VCaP (cell line): Measurements from ENCODE around the gene BCL11B.

ENCODE experiments used
- H3K27ac ChIP-seq: fragments of 450-650 bp; 2 replicates; pipeline ENCODE4 v1.5.1; 2017
- TF ChIP-seq, protein P1 (sequence below): fragments of 450-650 bp; conservative IDR thresholded peaks from 2 replicates; pipeline ENCODE4 v1.5.1; 2017; ENCODE audit warnings: mild to moderate bottlenecking, moderate library complexity

Gene BCL11B

DNA sequence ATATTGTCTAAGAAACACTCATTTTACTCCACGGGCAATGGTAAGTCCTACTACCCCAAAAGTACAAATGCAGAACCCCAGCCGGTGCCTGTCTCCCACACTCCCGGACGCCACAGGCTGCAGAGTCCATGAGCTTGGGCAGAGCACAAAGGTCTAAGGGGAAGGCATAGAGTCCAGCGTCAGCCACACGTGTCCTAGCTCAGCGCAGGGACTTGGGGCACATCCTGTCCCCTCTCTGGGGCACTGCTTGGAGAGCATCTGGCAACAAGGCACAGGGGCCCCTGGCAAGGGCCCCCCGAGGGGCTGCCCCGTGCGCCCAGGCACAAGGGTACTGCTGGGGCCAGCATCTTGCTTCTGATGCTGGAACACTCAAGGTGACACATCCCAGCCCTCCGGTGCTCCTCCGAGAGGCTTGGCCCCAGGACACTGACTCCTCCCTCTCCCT, 58.4 kb downstream of the BCL11B start:
- no peak overlapping the region for H3K27ac ChIP-seq
- TF ChIP-seq, protein P1, sequence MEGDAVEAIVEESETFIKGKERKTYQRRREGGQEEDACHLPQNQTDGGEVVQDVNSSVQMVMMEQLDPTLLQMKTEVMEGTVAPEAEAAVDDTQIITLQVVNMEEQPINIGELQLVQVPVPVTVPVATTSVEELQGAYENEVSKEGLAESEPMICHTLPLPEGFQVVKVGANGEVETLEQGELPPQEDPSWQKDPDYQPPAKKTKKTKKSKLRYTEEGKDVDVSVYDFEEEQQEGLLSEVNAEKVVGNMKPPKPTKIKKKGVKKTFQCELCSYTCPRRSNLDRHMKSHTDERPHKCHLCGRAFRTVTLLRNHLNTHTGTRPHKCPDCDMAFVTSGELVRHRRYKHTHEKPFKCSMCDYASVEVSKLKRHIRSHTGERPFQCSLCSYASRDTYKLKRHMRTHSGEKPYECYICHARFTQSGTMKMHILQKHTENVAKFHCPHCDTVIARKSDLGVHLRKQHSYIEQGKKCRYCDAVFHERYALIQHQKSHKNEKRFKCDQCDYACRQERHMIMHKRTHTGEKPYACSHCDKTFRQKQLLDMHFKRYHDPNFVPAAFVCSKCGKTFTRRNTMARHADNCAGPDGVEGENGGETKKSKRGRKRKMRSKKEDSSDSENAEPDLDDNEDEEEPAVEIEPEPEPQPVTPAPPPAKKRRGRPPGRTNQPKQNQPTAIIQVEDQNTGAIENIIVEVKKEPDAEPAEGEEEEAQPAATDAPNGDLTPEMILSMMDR, result no peak

DNA sequence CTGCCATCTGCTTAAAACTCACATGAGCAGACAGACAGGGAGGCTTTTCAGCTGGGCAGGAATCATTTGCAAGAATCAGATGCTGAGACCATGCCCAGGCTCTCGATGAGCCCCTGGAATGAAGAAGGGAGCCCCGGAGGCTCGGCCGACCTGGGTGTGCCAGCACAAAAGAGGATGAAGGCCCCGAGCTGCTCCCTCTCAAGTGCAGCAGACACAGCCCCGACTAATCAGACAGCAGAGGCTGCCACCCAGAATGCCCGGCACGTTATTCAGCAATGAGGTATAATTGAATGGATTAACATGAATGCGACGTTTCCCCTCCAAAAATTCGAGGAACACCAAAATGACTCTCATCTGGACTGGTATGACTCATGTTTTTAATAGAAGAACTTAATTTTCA, 58.9 kb downstream of the BCL11B start:
- H3K27ac ChIP-seq, result no peak overlapping the region
- TF ChIP-seq, protein P1, result no peak

DNA sequence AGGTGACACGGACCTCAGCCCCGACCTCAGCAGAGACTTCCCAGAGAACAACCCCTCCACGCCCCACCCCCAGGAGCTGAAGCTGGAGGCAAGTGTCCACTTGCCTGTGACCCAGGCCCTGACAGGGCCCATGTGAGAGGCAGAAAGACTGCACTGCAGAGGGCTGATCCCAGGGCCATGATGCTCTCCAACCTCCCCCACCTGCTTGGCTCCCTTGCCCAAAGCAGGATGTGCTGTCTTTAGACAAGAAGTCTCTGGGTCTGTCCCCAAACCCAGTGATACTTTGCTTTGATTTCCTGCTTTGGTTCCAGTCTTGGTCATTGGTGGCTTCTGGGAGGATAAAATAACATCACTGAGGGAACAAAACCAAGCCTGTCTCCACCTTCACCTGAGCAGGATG, 59.4 kb downstream of the BCL11B start:
- no peak overlapping the region for H3K27ac ChIP-seq

DNA sequence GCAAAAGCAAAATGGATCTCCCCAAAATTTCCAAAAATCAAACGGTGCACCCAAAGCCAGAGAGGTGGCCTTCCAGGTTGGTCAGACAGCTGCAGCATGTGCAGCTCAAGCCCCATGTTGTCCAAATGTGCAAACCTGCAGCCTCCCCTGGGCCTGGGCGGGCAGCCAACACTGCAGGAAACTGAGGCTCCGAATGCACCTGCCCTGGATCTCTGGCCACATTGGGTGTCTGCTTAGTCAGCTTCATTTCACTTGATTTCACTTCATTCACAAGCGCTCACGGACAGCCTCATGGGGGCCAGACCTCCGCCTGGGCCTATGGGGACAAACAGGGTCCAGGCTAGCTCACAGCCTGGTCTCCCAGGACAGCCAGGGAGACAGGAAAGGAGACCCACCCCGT, 59.8 kb downstream of the BCL11B start:
- TF ChIP-seq, protein P1, result no peak

More for the DNA sequence above, 59.4 kb downstream of the BCL11B start:
- TF ChIP-seq, protein P1, result no peak

DNA sequence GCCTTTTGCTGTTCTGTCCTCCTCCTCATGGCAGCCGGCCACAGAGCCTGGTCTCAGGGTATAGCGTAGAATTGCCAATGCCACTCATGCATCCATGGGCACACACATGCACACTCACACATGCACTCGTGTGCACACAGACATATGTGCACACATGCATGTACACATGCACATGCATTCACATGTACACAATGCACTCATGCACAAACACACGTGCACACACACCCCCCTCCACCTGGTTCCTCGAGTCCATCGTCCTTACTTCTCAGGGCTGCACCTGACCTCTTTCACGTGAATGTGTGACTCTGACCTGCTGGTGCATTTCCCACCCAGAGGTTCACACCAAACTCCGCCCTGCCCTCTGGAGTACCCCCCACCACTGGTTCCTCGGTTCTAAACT, 60.6 kb downstream of the BCL11B start:
- TF ChIP-seq, protein P1, result no peak
- H3K27ac ChIP-seq, result no peak overlapping the region

More for the DNA sequence above, 59.8 kb downstream of the BCL11B start:
- no peak overlapping the region for H3K27ac ChIP-seq

DNA sequence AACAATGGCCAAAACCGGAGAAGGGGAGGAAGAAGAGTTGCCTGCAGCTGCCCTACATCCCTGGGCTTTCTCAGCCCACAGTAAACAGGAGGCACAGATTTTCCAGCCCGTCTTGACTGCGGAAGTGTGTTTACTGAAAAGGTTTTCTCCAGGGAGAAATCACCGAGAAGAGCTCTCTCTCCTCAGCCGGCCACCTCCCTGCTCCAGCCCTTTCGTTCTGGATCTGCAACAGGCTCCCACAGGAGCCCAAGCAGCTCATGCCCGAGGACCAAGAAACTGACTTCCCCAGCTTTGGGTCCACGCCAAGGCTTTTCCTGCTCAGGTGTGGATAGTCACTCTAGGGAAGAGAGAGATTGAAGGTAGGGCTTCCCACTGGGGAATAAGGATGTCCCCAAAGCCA, 61.7 kb downstream of the BCL11B start:
- H3K27ac ChIP-seq, result no peak overlapping the region
- TF ChIP-seq, protein P1, result no peak

DNA sequence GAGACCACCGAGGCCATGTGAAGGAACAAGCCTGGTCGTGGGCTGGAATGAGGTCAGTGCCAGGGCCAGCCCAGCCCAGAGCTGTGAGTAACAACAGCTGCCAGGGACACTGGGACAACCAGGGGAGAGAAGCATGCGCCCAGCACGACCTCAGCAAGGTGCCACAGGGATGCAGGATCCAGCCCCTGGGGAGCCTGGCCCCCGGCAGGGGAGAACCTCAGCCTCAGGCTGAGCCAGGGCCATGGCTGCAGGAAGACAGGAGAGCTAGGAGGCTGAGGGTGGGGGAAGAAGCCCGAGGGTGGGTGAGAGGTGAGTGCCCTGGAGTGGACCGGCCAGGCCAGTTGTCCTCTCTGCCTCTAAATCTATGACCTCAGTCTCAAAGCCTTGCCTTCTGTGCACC, 62.6 kb downstream of the BCL11B start:
- TF ChIP-seq, protein P1, result no peak
- no peak overlapping the region for H3K27ac ChIP-seq
